ENCODE results near the gene CEP85.
"Not testable (repeated sequence)": the region's sequence is repeated elsewhere in the genome, so short reads cannot be mapped to it uniquely, and the experiment has no call there.

The CEP85 gene

GRCh38 chr1:26221094-26221493 lies 12.9 kb upstream of the CEP85 start:
- no peak for DNase-seq (ENCODE audit: low read depth in 2 of 2)

- DNase-seq (ENCODE audit: low read depth in 2 of 2): no peak
Measured at GRCh38 chr1:26224606-26225005, 9.4 kb upstream of the CEP85 start.

DNA sequence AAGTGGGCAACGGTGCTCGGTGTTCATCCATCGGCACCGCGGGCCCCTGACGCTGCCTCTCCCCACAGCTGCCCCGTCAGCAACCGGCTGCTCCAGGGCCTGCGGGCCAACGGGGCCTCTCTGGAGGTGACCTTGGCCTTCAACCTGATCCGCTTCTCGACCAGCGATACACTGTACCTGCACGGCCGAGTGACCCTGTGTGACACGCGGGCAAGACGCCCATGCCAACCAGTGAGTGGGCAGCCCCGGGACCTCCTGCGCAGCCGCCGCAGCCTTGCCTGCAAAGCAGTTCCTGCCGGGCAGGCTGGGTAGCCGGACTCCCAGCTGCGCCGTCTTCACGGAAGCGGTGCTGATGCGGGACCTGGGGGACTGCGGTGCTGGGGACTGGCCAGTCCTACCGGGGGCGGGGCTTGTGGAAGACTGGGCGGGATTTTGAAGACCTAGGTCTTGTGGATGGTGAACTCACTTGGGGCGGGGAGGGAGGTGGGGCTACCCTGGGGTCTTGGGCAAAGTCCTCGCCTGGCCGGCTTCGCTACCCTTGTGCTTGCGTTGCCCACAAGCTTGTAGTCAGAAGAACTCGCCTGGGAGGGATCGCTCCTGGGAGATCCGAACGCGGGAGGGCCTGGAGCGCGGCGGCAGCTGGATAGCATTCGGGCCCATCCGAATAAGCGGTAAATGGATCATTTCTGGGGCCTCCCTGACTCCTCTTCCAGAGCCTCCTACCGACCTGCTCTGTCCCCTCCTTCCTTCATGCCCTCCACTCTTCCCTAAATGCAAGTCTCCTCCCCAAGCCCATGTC lies 8.8 kb upstream of the CEP85 start:
- peak; percentile 17 to 39 for DNase-seq (ENCODE audit: low read depth in 2 of 2)

DNA sequence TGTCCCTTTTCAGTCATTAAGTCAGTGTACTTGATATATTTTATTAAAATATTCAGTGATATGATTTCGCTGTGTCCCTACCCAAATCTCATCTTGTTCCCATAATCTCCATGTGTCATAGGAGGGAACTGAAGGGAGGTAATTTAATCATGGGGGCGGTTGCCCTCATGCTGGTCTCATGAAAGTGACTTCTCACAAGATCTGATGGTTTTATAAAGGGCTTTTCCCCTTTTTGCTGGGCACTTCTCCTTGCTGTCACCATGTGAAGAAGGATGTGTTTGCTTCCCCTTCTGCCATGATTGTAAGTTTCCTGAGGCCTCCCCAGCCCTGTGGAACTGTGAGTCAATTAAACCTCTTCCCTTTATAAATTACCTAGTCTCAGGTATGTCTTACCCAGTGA lies 3.3 kb upstream of the CEP85 start:
- not testable (repeated sequence) for DNase-seq (ENCODE audit: low read depth in 2 of 2)

- DNase-seq (ENCODE audit: low read depth in 2 of 2): no peak
Measured at GRCh38 chr1:26234644-26235370, 807 bp downstream of the CEP85 start.

DNA sequence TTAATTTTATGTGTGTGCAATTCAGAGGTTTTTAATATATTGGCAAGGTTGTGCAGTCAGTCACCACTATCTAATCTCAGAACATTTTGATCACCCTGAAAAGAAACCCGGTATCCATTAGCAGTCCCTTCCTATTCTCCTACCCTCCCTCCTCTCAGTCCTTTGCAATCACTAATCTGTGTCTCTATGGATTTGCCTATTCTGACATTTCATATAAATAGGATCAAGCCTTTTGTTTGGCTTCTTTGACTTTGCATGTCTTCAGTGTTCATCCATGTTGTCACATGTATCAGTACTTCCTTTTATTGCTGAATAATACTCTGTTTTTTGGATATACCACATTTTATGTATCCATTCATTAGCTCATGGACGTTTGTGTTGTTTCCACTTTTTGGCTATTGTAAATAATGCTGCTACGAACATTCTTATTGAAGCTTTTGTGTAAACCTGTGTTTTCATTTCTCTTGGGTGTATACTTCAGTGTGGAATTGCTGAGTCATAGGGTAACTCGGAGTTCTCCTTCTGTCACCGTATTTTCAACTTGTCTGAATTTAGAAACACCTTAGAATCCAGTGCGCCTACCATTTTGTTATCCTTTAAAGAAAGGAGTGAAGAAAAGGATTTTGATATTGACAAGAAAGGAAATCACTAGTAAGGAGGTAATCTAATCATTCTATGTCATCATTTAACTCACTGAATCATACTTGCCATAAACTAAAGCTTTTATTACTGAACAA lies 3.4 kb downstream of the CEP85 start:
- DNase-seq (ENCODE audit: low read depth in 2 of 2): no peak

- no peak for DNase-seq (ENCODE audit: low read depth in 2 of 2)
Measured at GRCh38 chr1:26239936-26240335, 5.9 kb downstream of the CEP85 start.

- no peak for DNase-seq (ENCODE audit: low read depth in 2 of 2)
Measured at GRCh38 chr1:26252718-26253117, 18.7 kb downstream of the CEP85 start.

GRCh38 chr1:26254404-26254803 lies 20.4 kb downstream of the CEP85 start:
- no peak for DNase-seq (ENCODE audit: low read depth in 2 of 2)

DNA sequence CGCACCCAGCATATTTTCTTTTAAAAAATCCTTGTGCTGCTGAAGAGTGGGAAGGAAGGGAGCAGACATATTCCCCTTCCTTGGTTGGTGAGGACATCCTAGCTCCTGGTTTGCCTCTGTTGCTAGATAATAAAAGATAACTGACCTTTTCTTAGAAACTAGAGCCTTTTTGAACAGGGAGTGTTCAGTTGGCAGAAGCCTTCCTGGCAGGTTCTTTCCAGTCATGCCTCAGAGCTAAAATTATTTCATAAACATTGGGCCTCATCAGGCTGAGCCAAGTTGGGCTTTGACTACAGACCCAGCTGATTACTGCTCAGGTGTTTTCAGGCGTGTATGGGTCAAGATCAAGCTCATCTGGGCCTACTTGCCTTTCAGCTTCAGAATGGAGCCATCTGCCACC lies 23.2 kb downstream of the CEP85 start:
- no peak for DNase-seq (ENCODE audit: low read depth in 2 of 2)

DNA sequence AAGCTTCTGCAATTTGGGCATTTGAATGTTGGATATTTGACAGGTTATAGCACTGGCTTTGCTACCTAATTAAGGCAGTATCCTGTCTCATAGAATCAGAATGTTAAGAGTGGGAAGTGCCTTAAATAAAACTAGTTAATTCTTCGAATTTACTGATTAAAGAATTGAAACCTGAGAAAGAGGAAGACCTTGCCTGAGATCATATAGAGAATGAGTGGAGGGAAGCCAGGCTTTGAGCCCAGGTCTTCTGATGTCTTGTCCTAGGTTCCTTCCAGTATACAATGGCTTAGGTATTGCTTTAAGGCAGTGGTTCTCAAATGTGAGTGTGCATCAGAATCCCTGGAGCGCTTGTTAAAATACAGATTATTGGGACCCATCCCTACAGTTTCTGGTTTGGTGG lies 25.0 kb downstream of the CEP85 start:
- DNase-seq (ENCODE audit: low read depth in 2 of 2): no peak

- DNase-seq (ENCODE audit: low read depth in 2 of 2): no peak
Measured at GRCh38 chr1:26259578-26259977, 25.6 kb downstream of the CEP85 start.

- DNase-seq (ENCODE audit: low read depth in 2 of 2): no peak
Measured at GRCh38 chr1:26263212-26263611, 29.2 kb downstream of the CEP85 start.

DNA sequence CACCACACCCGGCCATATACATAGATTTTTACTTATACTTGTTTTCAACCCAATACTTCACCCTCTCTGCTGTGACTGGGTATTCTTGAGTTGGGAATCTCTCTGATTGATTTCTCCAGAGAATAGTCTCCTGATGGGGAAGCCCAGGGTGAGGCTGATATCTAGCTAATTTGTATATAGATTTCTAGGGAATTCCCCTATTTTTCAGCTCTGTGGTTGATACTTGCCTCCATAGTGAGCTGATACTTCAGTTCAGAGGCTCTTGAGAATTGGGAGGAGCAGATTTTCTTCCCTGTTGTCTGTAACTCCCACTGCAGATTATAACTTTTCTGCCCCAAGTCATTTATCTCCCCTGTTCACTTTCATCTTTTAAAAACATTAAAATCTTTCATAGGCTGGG lies 31.4 kb downstream of the CEP85 start:
- no peak for DNase-seq (ENCODE audit: low read depth in 2 of 2)

- DNase-seq (ENCODE audit: low read depth in 2 of 2): no peak
Measured at GRCh38 chr1:26268290-26269197, 34.5 kb downstream of the CEP85 start.

- no peak for DNase-seq (ENCODE audit: low read depth in 2 of 2)
Measured at GRCh38 chr1:26269198-26269550, 35.2 kb downstream of the CEP85 start.

DNA sequence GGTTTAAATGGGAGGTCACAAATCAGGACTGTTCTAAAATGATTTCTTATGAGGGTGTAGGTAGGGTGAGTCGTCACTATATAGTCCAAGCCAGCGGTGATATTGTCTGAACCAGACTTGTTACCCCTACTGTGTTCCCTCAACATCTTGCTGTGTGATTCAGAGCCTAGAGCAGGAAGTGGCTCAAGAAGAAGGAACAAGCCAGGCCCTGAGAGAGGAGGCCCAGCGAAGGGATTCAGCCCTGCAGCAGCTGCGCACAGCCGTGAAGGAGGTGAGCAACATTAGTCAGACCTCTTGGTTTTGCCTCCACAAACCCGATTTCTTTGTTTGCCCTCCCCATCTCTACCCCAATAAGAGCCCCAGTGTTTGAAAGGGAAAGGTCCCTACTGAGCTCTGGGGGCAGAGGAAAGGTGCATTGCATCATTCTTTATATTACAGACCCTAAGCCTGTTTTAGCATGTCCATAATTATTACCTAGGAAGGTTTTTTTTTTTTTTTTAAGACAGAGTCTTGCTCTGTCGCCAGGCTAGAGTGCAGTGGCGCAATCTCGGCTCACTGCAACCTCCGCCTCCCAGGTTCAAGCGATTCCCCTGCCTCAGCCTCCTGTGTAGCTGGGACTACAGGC lies 40.9 kb downstream of the CEP85 start:
- DNase-seq (ENCODE audit: low read depth in 2 of 2): no peak

DNA sequence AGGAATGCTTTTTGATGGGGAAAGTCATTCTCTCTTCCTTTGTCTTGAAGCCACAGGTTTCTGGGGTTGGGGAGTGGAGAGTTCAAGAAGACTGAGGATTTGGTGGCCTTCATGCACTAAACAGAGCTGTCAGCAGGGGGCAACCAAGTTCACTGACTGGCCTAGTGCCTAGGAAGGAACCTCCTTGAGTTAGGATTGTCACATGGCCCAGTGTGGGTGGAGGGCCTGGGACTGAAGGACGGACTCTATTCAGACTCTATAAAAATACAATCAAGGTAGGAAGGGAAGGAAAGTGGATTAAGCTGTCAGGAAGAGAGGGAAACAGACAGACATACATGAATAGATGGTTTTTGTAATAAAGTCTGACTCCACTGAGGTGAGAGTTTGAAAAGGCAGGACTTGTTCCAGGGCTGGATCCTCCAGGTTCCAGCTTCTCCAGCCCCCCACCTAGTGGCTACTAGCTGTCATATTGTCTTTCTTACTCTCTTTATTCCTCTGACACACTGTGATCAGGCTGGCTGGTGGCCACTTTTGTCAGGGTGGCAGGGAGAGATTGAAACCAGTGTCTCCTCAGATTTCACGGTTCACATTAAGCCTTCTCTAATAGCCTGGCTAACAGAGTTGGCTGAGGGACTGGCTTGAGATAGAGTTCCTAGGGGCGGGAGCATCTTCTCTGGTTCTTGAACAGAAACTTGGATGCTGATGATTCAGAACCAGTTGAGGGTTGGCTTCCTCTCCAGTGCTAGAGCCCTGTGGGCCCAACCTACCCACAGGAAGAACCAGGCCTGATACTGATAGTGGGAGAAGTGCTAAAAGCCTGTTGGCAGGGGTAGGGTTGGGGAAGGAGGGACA lies 41.8 kb downstream of the CEP85 start:
- peak; percentile 61 to 80 for DNase-seq (ENCODE audit: low read depth in 2 of 2)

DNA sequence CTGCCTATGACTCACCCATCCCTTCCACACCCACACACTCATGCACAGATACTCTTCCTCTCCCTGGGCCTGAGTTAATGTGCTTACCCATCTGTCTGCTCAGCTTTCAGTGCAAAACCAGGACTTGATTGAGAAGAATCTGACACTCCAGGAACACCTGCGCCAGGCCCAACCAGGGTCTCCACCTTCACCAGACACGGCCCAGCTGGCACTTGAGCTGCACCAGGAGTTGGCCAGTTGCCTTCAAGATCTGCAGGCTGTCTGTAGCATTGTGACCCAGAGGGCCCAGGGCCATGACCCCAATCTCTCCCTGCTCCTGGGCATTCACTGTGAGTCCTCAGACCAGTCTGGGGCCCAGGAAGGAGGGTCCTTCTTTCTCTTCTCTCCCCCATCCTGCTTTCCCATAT lies 42.4 kb downstream of the CEP85 start:
- no peak for DNase-seq (ENCODE audit: low read depth in 2 of 2)

DNA sequence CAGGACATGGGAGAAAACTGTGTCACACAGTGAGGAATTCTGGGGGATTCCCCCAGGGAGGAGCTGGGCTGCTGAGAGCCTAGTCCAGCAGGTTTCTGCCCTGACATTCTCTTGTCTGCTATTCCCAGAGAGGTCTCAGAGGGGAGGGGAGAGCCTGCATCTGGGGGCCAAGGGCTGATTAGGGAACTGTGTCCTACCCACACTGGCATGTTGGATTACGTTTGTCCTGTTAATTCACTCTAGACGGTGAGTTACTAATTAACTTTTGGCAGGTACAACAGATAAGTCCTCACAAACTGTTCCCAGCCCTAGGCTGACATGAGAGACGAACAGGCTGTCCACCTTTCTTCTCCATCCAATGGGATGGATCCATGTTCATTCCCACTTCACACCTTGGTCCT lies 43.3 kb downstream of the CEP85 start:
- DNase-seq (ENCODE audit: low read depth in 2 of 2): no peak
